Epidermal melanocyte (primary cell): ENCODE results near the gene EAPP.
"Not testable (repeated sequence)": the region's sequence is repeated elsewhere in the genome, so short reads cannot be mapped to it uniquely, and the experiment has no call there.

Experiments
- DNase-seq: peaks from one replicate; pipeline ENCODE4 v3.0.0; 2011; ENCODE audit warnings: low spot score; ENCODE audit not compliant: insufficient read length

EAPP gene

DNA sequence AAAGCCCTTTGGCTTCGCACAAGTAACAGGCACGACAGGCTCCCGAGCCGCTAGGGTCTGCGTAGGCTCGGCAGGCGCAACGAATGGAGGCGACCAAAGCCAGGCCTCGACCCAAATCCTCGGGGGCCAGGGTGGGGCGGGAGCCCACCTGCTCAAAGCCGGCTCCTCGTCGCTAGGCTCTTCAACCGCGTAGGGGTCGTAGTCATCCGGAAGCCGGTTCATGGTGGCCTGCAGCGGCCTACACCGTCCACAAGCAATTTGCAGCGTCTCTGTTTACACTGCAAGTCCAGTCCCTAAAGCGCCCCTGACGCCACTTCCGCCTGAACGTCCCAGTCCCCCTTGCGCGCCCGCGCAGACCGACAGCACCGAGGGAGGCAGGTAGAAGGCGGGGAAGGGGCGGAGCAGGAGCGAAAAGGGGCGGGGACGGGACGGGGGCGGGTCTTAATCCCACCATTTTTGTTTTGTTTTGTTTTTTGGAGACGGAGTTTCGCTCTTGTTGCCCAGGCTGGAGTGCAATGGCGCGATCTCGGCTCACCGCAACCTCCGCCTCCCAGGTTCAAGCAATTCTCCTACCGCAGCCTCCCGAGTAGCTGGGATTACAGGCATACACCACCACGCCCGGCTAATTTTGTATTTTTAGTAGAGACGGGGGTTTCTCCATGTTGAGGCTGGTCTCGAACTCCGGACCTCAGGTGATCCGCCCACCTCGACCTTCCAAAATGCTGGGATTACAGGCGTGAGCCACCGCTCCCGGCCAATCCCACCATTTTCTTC is at the start of gene EAPP:
EAPP (minus strand) TSS at position 295 of the 774 bp plus-strand sequence; CDS start at position 222, 73 bp downstream.
- DNase-seq, result peak; percentile 95

- no peak for DNase-seq
Measured at GRCh38 chr14:34583525-34583924, 44.0 kb upstream of the EAPP start.

DNA sequence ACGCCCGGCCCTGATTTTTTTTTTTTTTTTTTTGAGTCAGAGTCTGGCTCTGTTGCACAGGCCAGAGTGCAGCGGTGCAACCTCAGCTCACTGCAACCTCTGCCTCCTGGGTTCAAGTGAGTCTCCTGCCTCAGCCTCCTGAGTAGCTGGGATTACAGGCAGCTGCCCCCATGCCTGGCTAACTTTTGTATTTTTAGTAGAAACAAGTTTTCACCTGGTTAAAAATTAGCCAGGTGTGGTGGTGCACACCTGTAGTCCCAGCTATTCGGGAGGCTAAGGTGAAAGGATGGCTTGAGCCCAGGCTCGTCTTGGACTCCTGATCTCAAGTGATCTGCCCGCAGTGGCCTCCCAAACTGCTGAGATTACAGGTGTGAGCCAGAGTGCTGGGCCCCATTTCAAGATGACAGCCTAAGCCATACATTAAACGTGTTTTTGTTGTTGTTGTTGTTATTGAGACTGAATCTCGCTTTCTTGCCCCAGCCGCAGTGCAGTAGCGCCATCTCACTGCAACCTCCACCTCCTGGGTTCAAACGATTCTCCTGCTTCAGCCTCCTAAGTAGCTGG is 42.7 kb upstream of the EAPP start:
- DNase-seq, result no peak

DNA sequence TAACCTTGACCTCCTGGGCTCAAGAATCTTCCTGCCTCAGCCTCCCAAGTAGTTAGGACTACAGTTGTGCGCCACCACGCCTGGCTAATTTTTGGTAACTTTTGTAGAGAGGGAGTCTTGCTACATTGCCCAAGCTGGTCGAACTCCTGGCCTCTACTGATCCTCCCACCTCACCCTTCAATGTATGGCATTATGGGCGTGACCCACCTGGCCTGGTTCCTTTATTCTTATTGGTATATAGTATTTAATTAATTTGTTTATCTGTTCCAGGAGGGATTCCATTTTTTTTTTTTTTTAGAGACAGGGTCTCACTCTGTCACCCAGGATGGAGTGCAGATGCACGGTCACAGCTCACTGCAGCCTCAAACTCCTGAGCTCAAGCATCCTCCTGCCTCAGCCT is 40.9 kb upstream of the EAPP start:
- no peak for DNase-seq

GRCh38 chr14:34571771-34572170 is 32.3 kb upstream of the EAPP start:
- DNase-seq, result no peak

GRCh38 chr14:34569750-34570149 is 30.2 kb upstream of the EAPP start:
- DNase-seq, result no peak

DNA sequence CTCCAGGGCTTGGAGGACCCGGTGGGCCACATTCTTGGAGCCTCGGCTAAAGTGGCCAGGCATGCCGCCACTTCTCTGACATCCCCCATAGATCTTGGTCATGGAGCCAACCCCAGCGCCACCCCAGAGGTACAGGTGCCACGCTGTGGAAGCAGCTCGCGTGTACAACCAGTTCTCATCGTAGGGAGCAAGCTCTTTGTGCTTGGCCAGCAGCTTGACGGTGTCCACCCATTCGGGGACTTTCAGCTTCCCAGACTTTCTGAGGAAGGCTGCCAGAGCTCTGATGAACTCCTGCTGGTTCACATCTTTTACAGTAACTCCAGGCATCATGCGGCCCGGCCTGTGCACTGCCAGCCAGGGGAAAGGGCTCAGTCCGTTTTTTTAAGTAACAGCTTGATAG is 29.3 kb upstream of the EAPP start:
- no peak for DNase-seq

DNA sequence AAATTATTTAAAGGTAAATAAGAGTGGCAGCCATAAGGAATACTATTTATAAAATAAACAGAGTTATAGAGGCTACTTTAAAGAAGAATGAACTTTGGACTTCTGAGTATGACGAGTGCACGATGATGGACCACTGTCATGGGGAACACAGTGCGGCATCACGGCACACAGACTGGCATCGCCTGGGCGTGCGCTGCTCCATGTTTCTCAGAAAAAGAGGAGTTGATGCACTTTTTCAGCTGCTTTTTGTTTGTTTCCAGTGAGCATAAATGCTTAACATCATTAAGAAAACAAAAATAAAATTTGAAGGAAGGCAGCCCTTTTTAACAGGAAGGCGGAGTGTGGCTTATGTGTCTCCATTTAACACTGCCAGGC is 23.3 kb upstream of the EAPP start:
- DNase-seq, result no peak

DNA sequence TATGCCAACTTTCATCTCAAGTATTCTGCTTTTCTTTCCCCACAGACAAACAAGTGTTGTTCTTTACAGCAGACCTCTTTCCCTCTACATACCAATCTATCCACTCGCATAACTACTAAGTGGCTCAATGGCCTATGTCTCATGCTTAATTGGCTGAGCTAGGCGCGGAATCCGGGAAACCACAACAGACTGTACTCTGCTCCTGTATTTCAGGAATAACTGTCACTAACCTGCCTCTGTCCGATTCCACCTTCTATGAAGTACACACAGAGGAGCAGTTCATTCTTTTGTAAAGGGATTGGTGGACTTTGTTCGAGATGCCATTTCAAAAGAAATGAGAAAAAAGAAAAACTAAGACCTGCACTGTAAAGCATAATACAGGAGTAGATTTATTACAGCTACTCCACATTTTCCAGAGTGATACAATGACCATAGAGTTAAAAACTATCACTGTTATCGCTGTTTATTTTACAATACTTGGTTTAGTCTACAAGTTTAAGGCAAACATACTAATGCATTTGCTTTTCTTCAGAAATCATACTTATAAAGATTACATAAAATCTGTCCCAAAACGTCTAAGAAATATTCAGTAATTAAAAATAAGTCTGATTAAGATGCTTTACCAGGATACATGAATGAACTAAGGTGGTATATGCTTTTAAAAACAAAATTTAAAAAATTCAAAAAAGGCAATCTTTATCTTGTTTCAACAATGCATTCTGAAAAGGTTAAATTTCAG is 22.7 kb upstream of the EAPP start:
- not testable (repeated sequence) for DNase-seq

GRCh38 chr14:34556498-34556829 is 17.0 kb upstream of the EAPP start:
- DNase-seq, result not testable (repeated sequence)

DNA sequence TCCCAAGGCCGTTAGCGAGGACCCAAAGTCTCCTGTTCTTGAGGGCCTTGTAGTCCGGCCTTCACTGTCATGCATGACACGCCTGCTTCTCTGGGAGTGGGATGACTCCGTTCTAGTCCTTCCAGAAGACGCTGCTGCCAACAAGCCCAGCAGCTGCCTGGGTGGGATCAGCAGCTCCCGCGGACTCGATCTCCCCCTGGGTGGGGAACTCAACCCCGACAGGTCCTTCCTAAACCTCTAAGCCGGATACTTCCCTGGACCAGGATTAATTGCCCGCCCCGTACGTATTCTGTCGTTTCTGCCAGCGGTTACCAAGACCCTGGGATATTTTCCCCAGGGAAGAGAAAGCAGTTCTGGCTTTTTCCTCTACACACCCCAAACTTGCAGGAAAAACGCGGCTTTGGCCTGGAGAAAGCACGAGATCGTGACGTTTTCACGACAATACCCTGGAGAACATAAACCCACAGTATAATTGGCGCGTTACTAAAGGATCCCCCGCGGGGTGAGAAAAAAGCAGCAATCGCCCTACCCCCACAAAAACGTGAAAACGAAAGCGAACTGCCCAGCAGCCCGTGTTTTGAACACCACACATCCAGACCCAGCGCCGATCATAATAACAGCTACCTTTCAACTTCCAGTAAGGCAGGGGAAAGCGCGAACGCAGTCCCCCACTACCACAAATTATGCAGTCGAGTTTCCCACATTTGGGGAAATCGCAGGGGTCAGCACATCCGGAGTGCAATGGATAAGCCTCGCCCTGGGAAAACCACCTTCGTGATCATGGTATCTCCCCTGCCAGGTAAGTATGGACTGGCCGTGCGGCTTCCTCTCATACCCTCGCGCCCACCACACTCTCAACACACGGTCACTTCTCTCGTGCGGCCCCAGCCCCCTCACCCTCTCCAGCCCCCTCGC is 16.3 kb upstream of the EAPP start:
- DNase-seq, result not testable (repeated sequence)

- no peak for DNase-seq
Measured at GRCh38 chr14:34554540-34555250, 15.2 kb upstream of the EAPP start.

DNA sequence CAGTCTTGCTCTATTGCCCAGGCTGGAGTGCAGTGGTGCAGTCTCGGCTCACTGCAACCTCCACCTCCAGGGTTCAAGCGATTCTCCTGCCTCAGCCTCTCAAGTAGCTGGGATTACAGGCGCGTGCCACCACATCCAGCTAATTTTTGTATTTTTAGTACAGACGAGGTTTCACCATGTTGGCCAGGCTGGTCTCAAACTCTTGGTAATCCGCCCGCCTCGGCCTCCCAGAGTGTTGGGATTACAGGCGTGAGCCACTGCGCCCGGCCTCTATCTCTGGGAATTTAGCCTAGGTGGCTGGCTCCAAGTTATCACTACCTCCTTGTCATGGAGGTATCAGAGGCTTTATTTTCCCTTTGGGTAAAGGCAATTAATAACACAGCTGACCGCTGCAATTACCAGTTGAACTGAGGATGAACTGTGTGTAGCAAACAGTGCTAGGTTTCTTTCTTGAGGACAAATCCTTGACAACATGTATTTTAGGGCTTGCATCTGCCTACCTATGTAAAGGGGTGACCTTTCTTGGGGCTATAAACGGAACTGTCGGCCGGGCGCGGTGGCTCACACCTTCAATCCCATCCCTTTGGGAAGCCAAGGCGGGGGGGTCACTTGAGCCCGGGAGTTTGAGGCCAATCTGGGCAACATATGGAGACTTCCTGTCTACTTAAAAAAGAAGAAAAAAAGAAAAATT is 9.9 kb upstream of the EAPP start:
- not testable (repeated sequence) for DNase-seq

DNA sequence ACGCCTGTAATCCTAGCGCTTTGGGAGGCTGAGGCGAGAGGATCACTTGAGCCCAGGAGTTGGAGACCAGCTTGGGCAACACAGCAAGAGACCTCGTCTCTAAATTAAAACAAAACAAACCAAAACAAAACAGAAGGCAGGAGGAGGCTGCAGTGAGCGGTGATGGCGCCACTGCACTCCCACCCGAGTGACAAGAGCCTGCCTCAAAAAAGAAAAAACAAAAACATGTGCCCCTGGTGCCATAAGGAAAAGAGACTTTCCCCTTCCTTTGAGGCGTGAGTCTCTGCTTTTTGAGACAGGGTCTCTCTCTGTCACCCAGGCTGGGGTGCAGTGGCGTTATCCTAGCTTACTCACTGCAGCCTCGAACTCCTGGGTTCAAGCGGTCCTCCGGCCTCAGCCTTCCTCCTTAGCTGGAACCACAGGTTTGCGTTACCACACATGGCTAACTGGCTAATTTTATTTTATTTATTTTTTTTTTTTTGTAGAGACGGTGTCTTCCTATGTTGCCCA is 9.0 kb upstream of the EAPP start:
- DNase-seq, result no peak

GRCh38 chr14:34547136-34547520 is 7.6 kb upstream of the EAPP start:
- not testable (repeated sequence) for DNase-seq

- not testable (repeated sequence) for DNase-seq
Measured at GRCh38 chr14:34546272-34547135, 7.0 kb upstream of the EAPP start.

DNA sequence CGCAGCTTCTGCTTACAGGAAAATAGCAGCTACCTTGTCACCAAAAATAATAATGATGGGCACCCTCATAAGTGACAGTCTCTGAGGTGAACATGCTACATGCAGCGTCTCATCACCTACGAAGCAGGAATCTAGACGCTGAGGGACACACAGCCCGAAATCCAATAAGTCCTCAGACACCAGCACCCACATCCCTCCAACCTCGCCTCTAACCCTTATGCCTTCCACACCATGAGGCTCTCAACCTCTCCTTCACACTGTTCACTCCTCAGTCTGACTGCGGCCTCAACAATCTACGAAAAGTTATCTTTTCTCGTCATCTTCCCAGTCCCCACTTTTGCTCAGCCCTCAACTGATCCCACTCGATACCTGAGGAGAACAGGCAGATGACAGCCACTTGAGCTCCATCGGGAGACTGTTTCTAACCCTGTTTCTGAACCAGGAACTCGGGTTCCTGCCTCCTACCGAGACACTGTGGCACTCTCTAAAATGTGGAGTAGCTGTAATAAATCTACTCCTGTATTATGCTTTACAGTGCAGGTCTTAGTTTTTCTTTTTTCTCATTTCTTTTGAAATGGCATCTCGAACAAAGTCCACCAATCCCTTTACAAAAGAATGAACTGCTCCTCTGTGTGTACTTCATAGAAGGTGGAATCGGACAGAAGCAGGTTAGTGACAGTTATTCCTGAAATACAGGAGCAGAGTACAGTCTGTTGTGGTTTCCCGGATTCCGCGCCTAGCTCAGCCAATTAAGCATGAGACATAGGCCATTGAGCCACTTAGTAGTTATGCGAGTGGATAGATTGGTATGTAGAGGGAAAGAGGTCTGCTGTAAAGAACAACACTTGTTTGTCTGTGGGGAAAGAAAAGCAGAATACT is 919 bp upstream of the EAPP start:
- DNase-seq, result not testable (repeated sequence)

- DNase-seq, result no peak
Measured at GRCh38 chr14:34538871-34539406, 562 bp downstream of the EAPP start.
